ENCODE data around the gene PHAF1. TPM values are rescaled to one million over a fixed set of nuclear protein-coding genes. Genes with fewer than 3 reads are reported as not detected.

PHAF1 gene
- 10 to 100 TPM; 18.1 to 20.0 TPM for total RNA-seq

DNA sequence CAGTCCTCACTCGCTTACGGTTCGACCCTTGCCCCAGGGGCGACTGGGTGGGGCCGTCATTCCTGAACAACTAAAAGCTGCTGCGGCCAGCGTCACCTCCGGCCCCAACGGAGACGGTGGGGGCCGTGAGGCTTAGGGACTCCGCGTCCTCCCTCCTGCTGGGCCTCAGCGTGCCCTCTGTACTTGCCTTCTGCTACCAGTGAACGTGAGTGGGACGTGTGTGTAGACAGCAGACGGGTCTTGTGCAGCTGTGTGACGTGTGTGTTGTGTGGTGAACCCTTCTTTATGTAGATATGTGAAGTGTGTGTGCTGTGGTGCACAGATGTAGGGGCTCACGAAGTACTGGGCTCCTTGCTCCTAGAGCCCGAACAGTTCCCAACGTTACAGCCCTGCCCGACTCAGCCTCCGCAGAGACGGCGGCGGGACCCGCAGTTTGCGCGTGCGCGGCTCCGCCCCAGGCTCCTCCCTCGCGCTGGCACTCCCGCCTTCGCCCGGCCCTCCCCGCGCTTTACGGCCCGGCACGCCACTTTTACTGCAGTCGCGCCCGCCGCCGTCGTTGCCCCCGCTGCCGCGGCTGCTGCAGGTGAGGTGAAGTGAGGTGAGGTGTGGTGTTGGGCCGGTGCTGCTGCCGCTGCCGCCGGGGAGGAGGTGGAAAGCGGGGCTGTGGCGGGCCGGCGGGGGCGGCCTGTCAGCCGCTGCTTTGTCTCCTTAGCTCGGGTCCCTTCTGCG, at the start of gene PHAF1:
PHAF1 (plus strand) TSS at position 535 of the 729 bp plus-strand sequence. CDS start 235 bp downstream, outside the sequence.
- ChIA-PET CTCF (interaction anchor here (0.6 to 1.5 kb wide), 5 partner anchors 26 to 156 kb away, joined by 3 to 5 read pairs (median 3); no protein-coding TSS in a partner anchor), POLR2A (interaction anchor here (0.5 to 0.6 kb wide), 2 partner anchors 44 to 137 kb away, joined by 3 to 4 read pairs; no protein-coding TSS in a partner anchor)

- ChIA-PET CTCF (interaction anchor here (0.6 kb wide), 1 partner anchor 55 kb away, joined by 4 read pairs; no protein-coding TSS in a partner anchor), POLR2A (interaction anchor here (0.6 kb wide), 1 partner anchor 10 kb away, joined by 3 read pairs; no protein-coding TSS in a partner anchor)
Measured at GRCh38 chr16:67063008-67063407, 46.7 kb upstream of the PHAF1 start.

- POLR2A ChIA-PET, result interaction anchor here (0.9 kb wide), 1 partner anchor 14 kb away, joined by 3 read pairs; no protein-coding TSS in a partner anchor
- CTCF ChIA-PET, result no interaction called here
Measured at GRCh38 chr16:67068212-67068753, 41.5 kb upstream of the PHAF1 start.

DNA sequence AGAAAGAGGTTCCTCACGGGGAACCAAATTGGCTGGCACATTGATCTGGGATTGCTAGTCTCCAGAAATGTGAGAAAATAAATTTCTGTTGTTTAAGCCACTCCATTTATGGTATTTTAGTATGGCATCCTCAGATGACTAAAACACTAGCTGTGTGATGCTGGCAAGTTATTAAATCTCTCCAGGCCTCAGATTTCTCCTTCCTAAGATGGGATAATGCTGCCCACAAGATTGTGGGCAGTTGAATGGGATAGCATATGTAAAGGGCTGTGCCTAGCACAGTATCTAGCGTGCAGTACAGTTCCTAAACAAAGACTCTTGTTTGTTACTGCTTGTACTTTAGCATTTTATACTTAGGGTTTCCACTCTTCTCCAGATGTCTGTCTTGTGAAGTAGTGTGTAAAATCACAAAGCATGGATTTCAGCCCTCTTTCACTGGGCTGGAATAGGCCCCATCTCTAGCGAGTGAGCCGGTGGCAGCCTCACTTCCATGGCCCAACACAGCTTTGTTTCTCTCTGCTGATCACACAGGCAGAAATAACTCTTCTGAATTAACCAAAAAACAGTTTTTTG, 38.2 kb upstream of the PHAF1 start:
- POLR2A ChIA-PET, result no interaction called here
- CTCF ChIA-PET, result no interaction called here

DNA sequence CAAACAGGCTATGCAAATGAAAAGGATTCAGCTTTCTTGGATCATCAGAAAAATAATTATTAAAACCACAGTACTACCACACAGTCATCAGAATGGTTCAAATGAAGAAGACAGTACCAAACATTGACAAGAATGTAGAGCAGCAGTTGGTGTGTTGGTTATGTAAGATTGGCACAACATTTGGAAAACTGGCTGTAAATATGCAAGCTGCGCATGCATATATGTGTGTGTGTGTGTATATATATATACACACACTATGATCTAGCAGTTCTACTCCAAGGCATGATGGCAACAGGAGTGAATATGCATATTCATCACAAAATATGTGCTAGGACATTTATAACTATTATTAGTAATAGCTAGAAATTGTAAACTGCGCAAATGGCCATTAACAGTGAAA, 34.4 kb upstream of the PHAF1 start:
- CTCF ChIA-PET, result interaction anchor here (0.9 to 1.2 kb wide), 3 partner anchors 25 to 58 kb away, joined by 3 to 4 read pairs (median 3); no protein-coding TSS in a partner anchor
- POLR2A ChIA-PET, result no interaction called here

DNA sequence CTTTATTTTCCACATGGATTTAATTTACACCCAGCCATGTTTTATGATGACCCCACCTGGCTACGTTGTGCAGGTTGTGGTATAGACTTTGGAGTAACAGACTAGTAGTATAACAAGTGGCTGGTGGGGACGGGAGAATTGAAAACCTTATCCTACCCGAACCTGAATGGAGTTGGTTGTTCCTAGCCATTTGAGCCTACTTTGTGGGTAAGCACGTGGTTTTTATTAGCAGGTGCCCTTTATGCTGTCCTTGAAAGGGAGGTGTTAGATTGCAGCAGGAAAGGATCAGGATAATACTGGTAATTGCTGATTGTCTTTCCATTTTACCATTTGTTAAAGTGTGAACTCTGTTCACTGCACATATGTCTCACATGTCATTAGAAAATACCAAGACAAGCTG, 31.9 kb upstream of the PHAF1 start:
- ChIA-PET POLR2A (no interaction called here), CTCF (interaction anchor here (0.7 kb wide), 1 partner anchor 28 kb away, joined by 3 read pairs; no protein-coding TSS in a partner anchor)

- CTCF ChIA-PET, result interaction anchor here (0.7 to 1.1 kb wide), 2 partner anchors 64 to 353 kb away, joined by 3 to 4 read pairs; no protein-coding TSS in a partner anchor
- POLR2A ChIA-PET, result no interaction called here
Measured at GRCh38 chr16:67082100-67082499, 27.6 kb upstream of the PHAF1 start.

DNA sequence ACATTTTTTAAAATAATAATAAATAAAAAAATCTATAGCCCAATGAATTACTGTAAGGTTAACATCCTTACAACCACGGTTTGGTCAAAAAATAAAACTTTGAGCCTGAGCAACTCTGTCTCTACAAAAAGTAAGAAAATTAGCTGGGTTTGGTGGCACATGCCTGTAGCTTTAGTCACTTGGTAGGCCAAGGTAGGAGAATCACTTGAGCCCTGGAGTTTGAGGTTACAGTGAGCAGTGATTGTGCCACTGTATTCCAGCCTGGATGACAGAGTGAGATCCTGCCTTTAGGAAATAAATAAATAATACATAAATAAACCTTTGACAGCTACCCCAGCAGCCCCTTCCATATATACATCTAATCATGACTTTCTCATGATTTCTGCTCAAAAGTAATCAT, 26.9 kb upstream of the PHAF1 start:
- POLR2A ChIA-PET, result no interaction called here

DNA sequence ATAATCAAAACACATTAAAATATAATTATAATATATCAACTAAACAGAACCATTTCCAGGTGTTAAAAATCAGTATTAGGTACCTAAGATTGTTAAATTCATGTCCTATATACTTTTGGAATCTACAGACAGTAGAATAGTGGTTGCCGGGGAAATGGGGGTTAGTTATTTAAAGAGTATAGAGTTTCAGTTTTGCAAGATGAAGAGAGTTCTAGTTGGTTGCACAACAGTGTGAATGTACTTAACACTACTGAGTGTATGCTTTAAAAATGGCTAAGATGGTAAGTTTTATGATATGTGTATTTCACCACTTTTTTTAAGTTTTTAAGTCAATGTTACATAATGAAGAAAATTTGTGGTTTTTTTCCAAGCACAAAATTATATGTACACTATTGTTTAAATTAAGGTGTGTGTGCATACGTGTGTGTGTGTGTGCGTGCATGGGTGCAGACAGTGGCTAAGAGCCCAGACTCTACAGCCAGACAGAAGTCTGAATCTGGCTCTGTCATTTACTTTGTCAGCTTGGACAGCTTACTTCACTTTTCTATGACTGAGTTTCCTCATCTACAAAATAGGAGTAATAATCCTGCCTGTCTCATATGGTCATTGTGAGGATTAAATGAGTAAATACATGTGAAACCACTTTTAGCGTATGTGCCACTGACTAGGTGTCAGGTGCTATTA, 25.3 kb upstream of the PHAF1 start:
- ChIA-PET CTCF (no interaction called here), POLR2A (interaction anchor here (0.6 kb wide), 1 partner anchor 104 kb away, joined by 9 read pairs; no protein-coding TSS in a partner anchor)

More for the DNA sequence above, 26.9 kb upstream of the PHAF1 start:
- CTCF ChIA-PET, result interaction anchor here (0.7 to 1.1 kb wide), 2 partner anchors 21 to 65 kb away, joined by 3 read pairs; no protein-coding TSS in a partner anchor

GRCh38 chr16:67086822-67087221, 22.9 kb upstream of the PHAF1 start:
- CTCF ChIA-PET, result interaction anchor here (1.2 kb wide), 1 partner anchor 16 kb away, joined by 3 read pairs; no protein-coding TSS in a partner anchor
- POLR2A ChIA-PET, result no interaction called here

GRCh38 chr16:67087291-67087690, 22.4 kb upstream of the PHAF1 start:
- CTCF ChIA-PET, result interaction anchor here (1.2 kb wide), 1 partner anchor 15 kb away, joined by 3 read pairs; no protein-coding TSS in a partner anchor

DNA sequence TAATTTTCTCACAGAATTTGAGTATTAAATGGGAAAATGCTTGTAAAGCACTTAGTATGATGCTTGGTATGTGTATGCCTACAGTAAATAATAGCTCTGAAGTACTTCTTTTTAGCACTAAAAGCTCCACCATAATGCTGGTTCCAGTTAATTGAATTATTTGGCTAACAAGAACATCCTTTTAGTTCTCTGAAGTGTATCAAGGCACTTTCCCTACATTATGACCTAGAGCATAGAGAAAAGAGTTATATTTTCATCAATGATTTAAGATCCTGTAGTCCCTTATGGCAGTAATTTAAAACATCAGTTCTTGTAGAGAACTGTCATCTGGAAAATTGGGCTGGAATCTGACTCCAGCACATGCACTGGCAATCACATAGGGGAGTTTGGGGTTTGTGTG, 21.9 kb upstream of the PHAF1 start:
- CTCF ChIA-PET, result interaction anchor here (1.2 kb wide), 1 partner anchor 15 kb away, joined by 3 read pairs; no protein-coding TSS in a partner anchor
- POLR2A ChIA-PET, result no interaction called here

More at GRCh38 chr16:67087291-67087690, 22.4 kb upstream of the PHAF1 start:
- POLR2A ChIA-PET, result no interaction called here

DNA sequence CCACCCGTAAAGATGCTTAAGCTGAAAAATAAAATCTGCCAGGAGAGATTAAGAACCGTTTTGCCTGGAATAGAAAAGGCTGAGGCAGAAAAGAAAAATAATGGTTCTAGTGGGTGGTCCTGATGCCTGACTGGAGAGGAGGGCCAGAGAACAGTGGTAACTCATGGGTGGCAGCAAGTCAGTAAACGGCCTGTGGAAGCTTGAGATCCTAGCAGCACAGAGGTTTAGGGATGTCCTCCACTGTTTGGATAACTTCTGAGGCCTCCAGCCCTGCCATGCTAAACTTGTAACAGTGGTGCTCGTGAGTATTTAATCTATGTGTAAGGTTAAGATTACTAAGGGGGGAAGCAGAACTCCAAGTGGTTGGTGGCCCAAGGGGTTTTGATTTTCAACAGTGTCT, 21.2 kb upstream of the PHAF1 start:
- ChIA-PET POLR2A (no interaction called here), CTCF (no interaction called here)

DNA sequence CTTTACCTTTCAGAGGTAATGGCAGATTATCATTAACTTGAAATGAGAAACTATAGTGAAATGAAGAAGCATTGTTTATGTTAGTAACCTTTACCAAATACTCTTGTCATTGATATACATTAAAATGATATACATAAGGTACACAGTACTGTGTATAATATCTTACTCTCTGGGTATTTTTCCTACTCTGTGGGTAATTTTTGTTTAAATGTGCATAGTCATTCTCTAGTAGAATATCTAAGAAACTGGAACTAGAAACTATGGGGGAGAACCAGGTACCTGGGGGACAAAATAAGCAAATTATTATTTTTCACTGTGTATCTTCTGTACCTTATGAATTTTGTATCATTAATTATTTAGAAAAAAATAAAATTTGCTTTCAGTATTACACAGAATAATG, 20.6 kb upstream of the PHAF1 start:
- ChIA-PET POLR2A (no interaction called here), CTCF (no interaction called here)

GRCh38 chr16:67091906-67092566, 17.7 kb upstream of the PHAF1 start:
- POLR2A ChIA-PET, result no interaction called here
- CTCF ChIA-PET, result interaction anchor here (0.9 to 1.2 kb wide), 2 partner anchors 10 to 63 kb away, joined by 3 read pairs; no protein-coding TSS in a partner anchor

- POLR2A ChIA-PET, result interaction anchor here (0.6 kb wide), 1 partner anchor 300 kb away, joined by 7 read pairs; no protein-coding TSS in a partner anchor
- CTCF ChIA-PET, result interaction anchor here (0.6 to 0.7 kb wide), 3 partner anchors 74 to 139 kb away, joined by 3 to 6 read pairs (median 4); no protein-coding TSS in a partner anchor
Measured at GRCh38 chr16:67093098-67093726, 16.5 kb upstream of the PHAF1 start.

- POLR2A ChIA-PET, result interaction anchor here (0.7 kb wide), 1 partner anchor 60 kb away, joined by 5 read pairs; no protein-coding TSS in a partner anchor
- CTCF ChIA-PET, result no interaction called here
Measured at GRCh38 chr16:67098599-67098998, 11.1 kb upstream of the PHAF1 start.

Measured in activated CD8-positive, alpha-beta memory T cell treated with anti-CD3 and anti-CD28 coated beads for 36 hours (primary cell).